Keratinocyte (primary cell): ENCODE data around the gene CASKIN2. TPM values are rescaled to one million over a fixed set of nuclear protein-coding genes. Genes with fewer than 3 reads are reported as not detected.

Source experiments
- DNase-seq: peaks from one replicate; pipeline ENCODE4 v3.0.0-alpha.2; 2011; ENCODE audit warnings: low read depth, missing footprints, low spot score
- FAIRE-seq: peaks from 2 replicates; lab custom pipeline; 2011; peaks lifted over from hg19 to GRCh38; lab: Jason Lieb, UNC
- H2AFZ ChIP-seq: 2 replicates; pipeline ENCODE4 v1.6.0; 2012; ENCODE audit warnings: low read length, control low read depth, inconsistent platforms; ENCODE audit not compliant: control insufficient read depth
- H3K27ac ChIP-seq: 2 replicates; pipeline ENCODE4 v1.5.1; 2011; ENCODE audit warnings: low read length; ENCODE audit not compliant: control insufficient read depth, insufficient read depth
- H3K27me3 ChIP-seq: 3 replicates; pipeline ENCODE4 v1.6.0; 2011; ENCODE audit warnings: low read length; ENCODE audit not compliant: control insufficient read depth, insufficient read depth; ENCODE audit errors: extremely low read depth
- H3K36me3 ChIP-seq, 2 experiments: 2 replicates in 1 of 2; 3 replicates in 1 of 2; pipeline ENCODE4 v1.5.1; 2011; ENCODE audit warnings: low read length in 2 of 2, mild to moderate bottlenecking in 1 of 2; ENCODE audit not compliant: control insufficient read depth in 2 of 2, insufficient read depth in 2 of 2; ENCODE audit errors: extremely low read depth in 1 of 2
- H3K4me1 ChIP-seq: 3 replicates; pipeline ENCODE4 v1.5.1; 2011; ENCODE audit warnings: low read length; ENCODE audit not compliant: control insufficient read depth, insufficient read depth; ENCODE audit errors: extremely low read depth
- H3K4me2 ChIP-seq: 3 replicates; pipeline ENCODE4 v1.6.0; 2011; ENCODE audit warnings: low read depth, low read length; ENCODE audit not compliant: control insufficient read depth, insufficient read depth; ENCODE audit errors: extremely low read depth
- H3K4me3 ChIP-seq, 3 experiments: fragments of 200-600 bp in 1 of 3; sonication (generic) in 1 of 3; 2 replicates in 2 of 3; 3 replicates in 1 of 3; pipeline ENCODE4 v1.5.1; 2011 to 2016; ENCODE audit warnings: low read length in 3 of 3, mild to moderate bottlenecking in 3 of 3, control low read depth in 2 of 3, inconsistent platforms in 1 of 3, low read depth in 1 of 3, mixed read lengths in 1 of 3, mixed run types in 1 of 3, moderate library complexity in 1 of 3; ENCODE audit not compliant: control insufficient read depth in 2 of 3, insufficient read depth in 2 of 3; ENCODE audit errors: extremely low read depth in 1 of 3
- H3K79me2 ChIP-seq: 2 replicates; pipeline ENCODE4 v1.6.0; 2012; ENCODE audit warnings: low read length; ENCODE audit not compliant: control insufficient read depth, insufficient read depth
- H3K9ac ChIP-seq: 3 replicates; pipeline ENCODE4 v1.6.0; 2011; ENCODE audit warnings: low read length; ENCODE audit not compliant: control insufficient read depth, insufficient read depth; ENCODE audit errors: extremely low read depth
- H3K9me1 ChIP-seq: 3 replicates; pipeline ENCODE4 v1.6.0; 2011; ENCODE audit warnings: low read length; ENCODE audit not compliant: control insufficient read depth, insufficient read depth; ENCODE audit errors: extremely low read depth
- H3K9me3 ChIP-seq: 2 replicates; pipeline ENCODE4 v1.5.1; 2012; ENCODE audit warnings: low read depth, low read length; ENCODE audit not compliant: control insufficient read depth
- H4K20me1 ChIP-seq: 3 replicates; pipeline ENCODE4 v1.6.0; 2011; ENCODE audit warnings: low read length; ENCODE audit not compliant: control insufficient read depth, insufficient read depth; ENCODE audit errors: extremely low read depth
- EZH2 ChIP-seq: IDR thresholded peaks from one replicate; pipeline ENCODE4 v1.6.1; 2012; ENCODE audit warnings: inconsistent platforms, mild to moderate bottlenecking, low read length, moderate library complexity
- dilution Hi-C: fragments of 300-500 bp; cut with MboI; formaldehyde crosslinking; loops from one replicate; pipeline ENCODE4 v1.7.0; 2020; ENCODE audit warnings: low sequenced_read_pairs; ENCODE audit not compliant: extremely low pct_ligation_motif_present
- polyA plus RNA-seq, 5 experiments: library from polyadenylated mRNA; depleted of rRNA in 3 of 5; stranded (reverse) in 3 of 5; stranded (forward) in 1 of 5; unstranded in 1 of 5; fragments of >200 nt; gene quantifications; 1 replicate in 1 of 5; 2 replicates in 3 of 5; 3 replicates in 1 of 5; pipeline versions ENCODE4 v1.2.1 to v1.2.3, GENCODE V29; 2011 to 2012; ENCODE audit warnings: missing spikeins in 2 of 5, low read depth in 1 of 5, low replicate concordance in 1 of 5
- TF ChIP-seq, protein P1 (sequence below), 3 experiments: IDR thresholded peaks in 1 of 3; conservative IDR thresholded peaks in 1 of 3; optimal IDR thresholded peaks in 1 of 3; 2 replicates in 2 of 3; 3 replicates in 1 of 3; pipeline versions ENCODE3 to v1.5.1; 2011; ENCODE audit warnings: low read length in 3 of 3, mild to moderate bottlenecking in 3 of 3, moderate library complexity in 2 of 3, control low read depth in 1 of 3, inconsistent platforms in 1 of 3; ENCODE audit not compliant: insufficient read depth in 2 of 3; ENCODE audit errors: extremely low read depth in 1 of 3

Gene CASKIN2
- polyA plus RNA-seq, 1 donor (not counting 4 experiments of a cell fraction or from before 2014, with no cell fraction given), result 3.7 TPM

DNA sequence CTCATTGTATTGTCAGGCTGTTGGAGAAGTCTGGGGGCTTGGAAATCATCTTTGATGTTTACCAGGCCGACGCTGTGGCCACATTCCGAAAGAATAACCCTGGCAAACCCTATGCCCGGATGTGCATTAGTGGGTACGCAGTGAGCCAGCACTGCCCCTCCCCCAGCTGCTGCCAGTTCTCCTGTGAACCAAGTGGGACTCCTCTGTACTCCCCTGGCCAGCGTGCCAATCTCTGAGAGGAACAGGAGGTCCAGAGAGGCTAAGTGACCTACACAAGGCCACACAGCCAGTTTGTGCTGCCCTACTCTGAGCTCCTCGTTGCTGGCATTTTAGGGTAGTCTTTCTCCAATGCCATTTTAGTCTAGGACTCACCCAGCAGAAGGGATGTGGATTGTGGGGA, 8.3 kb upstream of the CASKIN2 start:
- Histone ChIP-seq H3K4me1 (peaks cover 6% of the 10 kb centered on the region), H2AFZ (no peak overlapping the region), H3K9ac (no peak overlapping the region), H3K27ac (no peak overlapping the region), H3K9me3 (no peaks in the 10 kb centered on the region), H4K20me1 (no peaks in the 10 kb centered on the region), H3K4me2 (no peak overlapping the region), H3K79me2 (no peaks in the 10 kb centered on the region), H3K27me3 (no peaks in the 10 kb centered on the region), H3K36me3 (peaks cover 10 to 14% of the 10 kb centered on the region in 2 experiments), H3K4me3 (no peak overlapping the region), H3K9me1 (no peaks in the 10 kb centered on the region)
- dilution Hi-C loops, result no loop called here
- DNase-seq (no peak), FAIRE-seq (no peak)
- no peak for TF ChIP-seq EZH2
- TF ChIP-seq, protein P1, sequence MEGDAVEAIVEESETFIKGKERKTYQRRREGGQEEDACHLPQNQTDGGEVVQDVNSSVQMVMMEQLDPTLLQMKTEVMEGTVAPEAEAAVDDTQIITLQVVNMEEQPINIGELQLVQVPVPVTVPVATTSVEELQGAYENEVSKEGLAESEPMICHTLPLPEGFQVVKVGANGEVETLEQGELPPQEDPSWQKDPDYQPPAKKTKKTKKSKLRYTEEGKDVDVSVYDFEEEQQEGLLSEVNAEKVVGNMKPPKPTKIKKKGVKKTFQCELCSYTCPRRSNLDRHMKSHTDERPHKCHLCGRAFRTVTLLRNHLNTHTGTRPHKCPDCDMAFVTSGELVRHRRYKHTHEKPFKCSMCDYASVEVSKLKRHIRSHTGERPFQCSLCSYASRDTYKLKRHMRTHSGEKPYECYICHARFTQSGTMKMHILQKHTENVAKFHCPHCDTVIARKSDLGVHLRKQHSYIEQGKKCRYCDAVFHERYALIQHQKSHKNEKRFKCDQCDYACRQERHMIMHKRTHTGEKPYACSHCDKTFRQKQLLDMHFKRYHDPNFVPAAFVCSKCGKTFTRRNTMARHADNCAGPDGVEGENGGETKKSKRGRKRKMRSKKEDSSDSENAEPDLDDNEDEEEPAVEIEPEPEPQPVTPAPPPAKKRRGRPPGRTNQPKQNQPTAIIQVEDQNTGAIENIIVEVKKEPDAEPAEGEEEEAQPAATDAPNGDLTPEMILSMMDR (optimal IDR thresholded peaks at IDR 0.05 in 1 of 3, IDR thresholded peaks at IDR 0.05 in 1 of 3, conservative IDR thresholded peaks at IDR 0.05 in 1 of 3; ENCODE audit: extremely low read depth in 1 of 3, insufficient read depth in 2 of 3, low read length in 3 of 3), result no peak

GRCh38 chr17:75521951-75522727, 6.8 kb upstream of the CASKIN2 start:
- TF ChIP-seq, protein P1 (optimal IDR thresholded peaks at IDR 0.05 in 1 of 3, IDR thresholded peaks at IDR 0.05 in 1 of 3, conservative IDR thresholded peaks at IDR 0.05 in 1 of 3; ENCODE audit: extremely low read depth in 1 of 3, insufficient read depth in 2 of 3, low read length in 3 of 3), result no peak
- no peak for TF ChIP-seq EZH2
- DNase-seq, result no peak
- H2AFZ ChIP-seq, result no peak overlapping the region

More at GRCh38 chr17:75521951-75522727, 6.8 kb upstream of the CASKIN2 start:
- Histone ChIP-seq H3K27ac (no peak overlapping the region), H3K36me3 (peaks cover 13 to 14% of the 10 kb centered on the region in 2 experiments), H3K4me2 (no peak overlapping the region), H3K9ac (no peak overlapping the region), H4K20me1 (peaks cover 4% of the 10 kb centered on the region), H3K9me1 (peaks cover 4% of the 10 kb centered on the region), H3K79me2 (peaks cover 6% of the 10 kb centered on the region), H3K9me3 (no peaks in the 10 kb centered on the region), H3K27me3 (no peaks in the 10 kb centered on the region), H3K4me3 (no peak overlapping the region), H3K4me1 (peaks cover 15% of the 10 kb centered on the region)
- dilution Hi-C loops, result no loop called here
- FAIRE-seq, result no peak
